HCEC 1CT (cell line): ENCODE data around the gene LUC7L.
"Not testable (repeated sequence)": the region's sequence is repeated elsewhere in the genome, so short reads cannot be mapped to it uniquely, and the experiment has no call there.

ENCODE experiments used
- DNase-seq: peaks from one replicate; pipeline ENCODE4 v3.0.0-alpha.2; 2017

Gene LUC7L, protein sequence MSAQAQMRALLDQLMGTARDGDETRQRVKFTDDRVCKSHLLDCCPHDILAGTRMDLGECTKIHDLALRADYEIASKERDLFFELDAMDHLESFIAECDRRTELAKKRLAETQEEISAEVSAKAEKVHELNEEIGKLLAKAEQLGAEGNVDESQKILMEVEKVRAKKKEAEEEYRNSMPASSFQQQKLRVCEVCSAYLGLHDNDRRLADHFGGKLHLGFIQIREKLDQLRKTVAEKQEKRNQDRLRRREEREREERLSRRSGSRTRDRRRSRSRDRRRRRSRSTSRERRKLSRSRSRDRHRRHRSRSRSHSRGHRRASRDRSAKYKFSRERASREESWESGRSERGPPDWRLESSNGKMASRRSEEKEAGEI

DNA sequence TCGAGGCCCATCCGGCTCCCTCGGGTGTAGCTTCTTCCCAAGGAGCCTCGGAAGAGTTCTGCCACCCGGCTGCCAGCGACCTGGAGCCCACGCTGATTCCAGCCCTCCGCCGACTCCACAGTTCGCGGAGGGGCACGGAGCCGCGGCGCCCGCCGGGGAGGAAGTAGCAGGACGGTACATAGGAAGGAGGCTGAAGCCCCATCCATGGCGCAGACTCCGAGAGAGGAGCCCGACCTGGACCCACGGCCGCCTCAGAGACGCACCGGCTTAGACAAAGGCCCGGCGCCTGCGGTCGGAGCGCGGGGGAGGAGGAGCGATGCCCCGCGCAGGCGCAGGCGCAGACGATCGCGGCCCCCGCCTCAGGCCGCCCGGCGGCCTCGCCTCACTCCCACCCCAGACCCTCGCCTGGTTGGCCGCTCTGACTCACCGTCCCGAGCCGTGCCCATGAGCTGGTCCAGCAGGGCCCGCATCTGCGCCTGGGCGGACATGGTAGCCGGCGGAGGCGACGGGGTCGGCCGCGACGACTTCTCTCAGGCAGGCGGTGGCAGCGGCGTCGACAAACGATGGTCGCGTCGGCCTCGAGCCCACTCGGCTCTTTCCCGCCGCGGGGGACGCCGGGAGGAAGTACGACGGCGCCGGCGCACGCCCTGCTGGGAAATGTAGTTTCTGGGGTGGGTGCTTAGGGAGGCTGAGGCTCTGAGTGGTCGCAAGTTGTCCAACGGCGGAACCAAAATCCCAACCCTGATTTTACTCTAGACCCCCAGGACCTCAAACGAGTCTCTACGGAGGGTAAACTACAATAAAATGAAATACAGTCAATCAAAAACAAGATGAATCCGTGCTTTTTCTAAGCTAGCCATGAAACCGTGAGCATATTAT, at the start of gene LUC7L:
Gene LUC7L (minus strand): TSS at position 598 of the 879 bp plus-strand sequence. CDS start 110 bp downstream, at position 488.
- peak; percentile 81 for DNase-seq

DNA sequence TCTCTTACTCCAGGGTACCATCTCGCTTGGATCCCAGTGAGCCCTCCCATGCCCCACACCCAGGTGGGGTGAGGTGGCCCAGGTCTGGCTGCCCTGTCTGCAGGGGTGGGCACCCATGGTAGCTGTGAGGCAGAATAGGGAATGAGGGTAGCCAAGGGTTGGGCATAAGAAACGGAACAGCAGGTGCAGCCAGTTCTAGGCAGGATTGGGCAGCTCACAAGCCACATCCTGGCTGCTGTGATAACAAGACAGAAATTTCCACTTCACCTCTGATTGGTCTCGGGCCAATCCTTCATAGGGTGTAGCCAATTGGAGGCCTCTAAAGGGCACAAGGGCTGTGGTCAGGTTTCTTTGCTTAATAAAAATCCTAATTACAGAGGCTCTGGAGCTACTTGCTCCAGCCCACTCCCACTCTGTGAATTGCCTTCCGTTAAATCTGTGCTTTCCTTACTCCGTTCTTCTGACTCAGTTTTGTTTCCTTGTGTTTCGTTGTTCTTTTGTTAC, 49.7 kb upstream of the LUC7L start:
- DNase-seq: no peak

DNA sequence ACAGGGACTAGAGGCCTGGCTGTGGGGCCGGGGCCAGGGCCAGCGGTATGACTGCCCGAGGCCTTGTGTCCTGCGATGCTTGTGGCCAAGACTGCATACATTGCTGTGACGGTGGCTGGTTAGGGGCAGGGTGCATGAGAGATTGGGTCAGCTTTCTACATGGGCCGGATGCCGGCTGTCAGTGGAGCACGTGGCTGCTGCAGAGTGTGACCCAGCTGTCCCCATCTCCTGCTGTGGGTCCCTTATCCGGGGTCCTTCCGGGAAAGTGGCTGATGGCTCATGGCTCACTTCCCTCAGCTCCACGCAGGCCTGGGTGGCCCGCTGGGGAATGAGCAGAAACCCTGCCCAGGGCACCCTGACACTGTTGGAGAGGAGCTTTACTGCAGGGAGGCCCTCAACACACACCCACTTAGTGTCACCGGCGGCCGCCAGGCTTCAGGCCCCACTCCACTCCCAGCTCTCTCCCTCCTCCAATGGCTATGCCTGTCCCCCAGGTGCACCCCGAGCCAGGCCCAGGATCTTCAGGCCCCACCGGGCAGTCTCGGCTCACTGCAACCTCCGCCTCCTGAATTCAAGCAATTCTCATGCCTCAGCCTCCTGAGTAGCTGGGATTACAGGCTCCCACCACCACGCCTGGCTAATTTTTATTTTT, 47.3 kb upstream of the LUC7L start:
- no peak for DNase-seq

GRCh38 chr16:275786-276232, 46.6 kb upstream of the LUC7L start, which contains the start of gene RGS11:
RGS11 (minus strand) TSS chr16:275944; CDS start chr16:275911, 33 bp downstream.
- no peak for DNase-seq

DNA sequence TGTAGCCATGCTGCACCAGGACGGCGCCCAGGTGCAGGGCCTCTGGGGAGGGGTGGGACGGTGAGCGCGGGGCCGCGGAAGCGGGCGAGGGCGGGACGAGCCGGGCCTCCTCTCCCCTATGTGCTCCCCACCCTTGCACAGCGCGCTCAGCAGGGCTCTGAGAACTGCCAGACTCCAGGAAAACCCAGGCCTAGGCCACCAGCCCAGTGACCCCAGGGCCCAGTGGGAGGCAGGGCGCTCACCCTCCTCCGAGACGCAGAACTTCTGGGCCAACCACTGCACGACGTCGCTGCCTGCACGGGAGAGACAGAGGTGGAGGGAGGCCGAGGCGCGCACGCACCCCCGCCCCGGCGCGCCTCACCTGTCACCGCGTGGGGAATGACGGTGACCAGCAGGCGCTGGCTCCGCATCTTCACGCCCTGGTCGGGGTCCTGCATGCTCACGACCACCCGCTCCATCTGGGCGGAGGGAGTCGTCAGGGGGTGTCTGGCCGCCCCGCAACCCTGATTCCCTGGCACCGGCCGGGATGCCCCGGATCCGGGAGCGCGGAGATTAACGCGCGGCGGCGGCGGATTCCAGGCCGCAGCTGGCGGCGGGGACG, 45.9 kb upstream of the LUC7L start:
- DNase-seq: no peak

DNA sequence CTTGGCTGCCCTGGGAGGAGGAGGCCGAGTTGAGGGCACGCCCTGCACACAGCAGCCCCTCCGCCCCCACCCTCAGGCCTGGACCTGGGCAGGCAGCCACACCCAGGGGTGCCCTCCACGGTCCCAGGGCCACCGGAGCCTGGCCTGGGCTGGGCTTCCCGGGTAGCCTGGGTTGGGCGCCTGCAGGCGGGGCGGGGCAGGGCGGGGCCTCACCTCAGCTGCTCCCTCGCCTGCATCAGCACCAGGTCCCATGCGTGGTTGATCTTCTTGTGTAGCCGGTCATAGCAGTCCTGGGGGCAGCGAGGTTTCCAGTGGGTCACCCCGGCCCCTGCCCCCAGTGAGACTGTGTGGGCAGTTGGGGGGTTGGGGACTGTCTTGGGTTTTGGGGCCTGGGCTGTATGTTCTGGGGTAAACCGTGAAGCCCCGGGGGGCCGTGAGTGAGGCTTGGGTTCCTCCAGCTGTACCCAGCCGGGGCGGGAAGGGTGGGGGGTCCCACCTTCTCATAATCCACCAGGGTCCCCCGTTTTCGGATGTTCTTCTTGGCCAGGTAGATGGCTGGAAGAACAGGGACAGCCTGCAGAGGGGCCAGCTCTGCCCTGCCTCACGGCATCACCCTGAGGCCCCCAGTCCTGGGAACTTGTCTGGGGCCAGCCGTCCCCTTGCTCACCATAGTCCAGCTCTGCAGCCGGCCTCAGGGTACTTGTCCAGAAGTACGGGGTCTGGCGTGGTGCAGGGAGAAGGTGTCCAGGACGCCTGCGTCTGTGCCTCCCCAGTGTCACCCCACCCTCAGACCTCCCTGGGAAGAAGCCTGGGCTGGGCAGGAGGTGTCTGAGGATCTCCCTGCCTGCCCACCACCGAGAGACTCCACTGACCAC, 44.5 kb upstream of the LUC7L start:
- DNase-seq: no peak

DNA sequence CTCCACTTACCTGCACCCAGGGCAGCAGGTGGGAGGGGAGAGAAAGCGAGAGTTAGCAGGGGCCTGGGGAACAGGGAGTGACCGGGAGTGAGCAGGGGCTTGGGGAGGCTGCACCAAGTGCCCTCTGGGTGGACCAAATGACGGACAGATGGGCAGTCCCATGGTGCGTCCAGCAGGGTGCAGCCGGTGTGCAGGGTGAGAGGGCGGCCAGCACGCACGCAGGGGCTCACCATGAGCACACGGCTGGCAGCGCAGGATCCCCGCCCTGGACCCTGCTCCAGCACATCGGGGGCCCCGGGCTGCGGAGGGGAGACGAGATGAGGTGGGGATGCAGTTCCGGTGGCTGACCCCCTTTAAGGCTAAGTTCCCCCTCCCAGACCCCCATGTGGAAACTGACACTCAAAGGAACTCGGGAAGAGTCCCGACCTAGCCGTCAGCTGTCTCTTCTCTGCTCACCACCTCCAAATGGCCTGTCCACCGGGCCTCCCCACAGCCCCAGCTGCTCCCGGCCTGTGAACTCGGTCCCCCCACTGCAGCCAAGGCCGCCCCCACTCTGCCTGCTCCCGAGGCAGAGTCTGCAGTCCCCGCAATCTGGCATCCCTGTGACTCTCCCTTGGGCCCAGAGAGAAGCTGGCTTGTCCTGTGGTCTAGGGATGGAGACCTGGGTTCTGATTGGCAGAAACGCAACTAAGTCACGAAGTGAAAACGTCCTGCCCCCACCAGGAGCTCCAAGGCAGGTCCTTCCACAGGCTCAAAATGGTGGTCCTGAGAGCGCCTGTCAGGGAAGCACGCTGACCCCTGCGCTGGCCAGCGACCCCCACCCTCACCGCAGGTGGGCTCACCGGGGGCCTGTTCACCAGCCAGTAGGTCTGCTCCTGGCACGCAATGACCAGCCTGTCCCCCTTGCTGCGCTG, 43.6 kb upstream of the LUC7L start:
- no peak for DNase-seq

DNA sequence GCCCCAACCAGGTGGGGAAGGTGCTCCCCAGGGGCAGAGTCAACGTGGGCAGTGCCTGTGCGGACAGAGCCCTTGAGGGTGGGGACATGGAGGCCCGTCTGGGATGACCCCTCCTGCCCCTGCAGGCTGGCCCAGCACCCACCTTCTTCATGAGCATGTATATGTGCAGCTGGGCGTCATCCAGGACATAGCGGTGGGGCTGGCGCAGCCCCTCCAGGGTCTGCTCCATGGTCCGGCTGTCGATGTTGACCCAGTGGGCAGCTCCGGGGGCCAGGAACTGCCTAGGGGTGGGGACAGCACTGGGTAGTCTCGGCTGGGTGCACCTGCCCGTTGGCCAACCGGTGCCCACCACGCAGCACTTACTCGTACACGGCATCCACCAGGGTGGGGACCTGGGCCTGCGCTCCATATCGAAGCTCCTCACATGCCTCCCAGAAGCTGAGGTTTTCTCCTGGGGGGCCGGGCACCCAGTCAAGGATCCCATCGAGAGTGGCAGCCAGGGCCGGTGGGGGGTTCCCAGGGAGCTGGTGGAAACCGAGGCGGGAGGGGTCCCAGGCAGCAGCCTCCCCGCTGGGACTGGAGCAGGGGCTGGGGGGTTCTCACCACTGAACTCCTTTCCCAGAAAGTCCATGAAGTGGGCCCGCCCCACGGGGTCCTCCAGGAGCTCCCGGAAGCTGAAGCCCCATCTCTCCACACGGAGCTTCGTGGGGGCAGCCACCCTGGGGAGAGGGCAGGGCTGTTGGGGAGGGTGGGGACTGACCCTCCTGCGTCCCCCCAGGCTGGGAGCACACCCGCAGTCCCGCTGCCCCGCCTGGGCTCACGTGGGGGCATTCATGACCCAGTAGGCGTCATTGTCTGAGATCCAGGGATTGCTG, 41.4 kb upstream of the LUC7L start:
- DNase-seq: no peak

GRCh38 chr16:269061-269796, 40.0 kb upstream of the LUC7L start:
- no peak for DNase-seq

GRCh38 chr16:268141-269053, 39.1 kb upstream of the LUC7L start:
- no peak for DNase-seq

DNA sequence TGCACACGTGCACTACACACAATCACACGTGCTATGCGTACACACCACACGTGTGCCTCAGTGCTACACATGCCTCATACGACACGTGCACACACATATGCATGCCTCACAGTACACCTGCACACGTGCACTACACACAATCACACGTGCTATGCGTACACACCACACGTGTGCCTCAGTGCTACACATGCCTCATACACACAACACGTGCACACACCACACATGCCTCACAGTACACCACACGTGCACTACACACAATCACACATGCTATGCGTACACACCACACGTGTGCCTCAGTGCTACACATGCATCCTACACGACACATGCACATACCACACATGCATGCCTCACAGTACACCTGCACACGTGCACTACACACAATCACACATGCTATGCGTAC, 38.3 kb upstream of the LUC7L start:
- DNase-seq: not testable (repeated sequence)

DNA sequence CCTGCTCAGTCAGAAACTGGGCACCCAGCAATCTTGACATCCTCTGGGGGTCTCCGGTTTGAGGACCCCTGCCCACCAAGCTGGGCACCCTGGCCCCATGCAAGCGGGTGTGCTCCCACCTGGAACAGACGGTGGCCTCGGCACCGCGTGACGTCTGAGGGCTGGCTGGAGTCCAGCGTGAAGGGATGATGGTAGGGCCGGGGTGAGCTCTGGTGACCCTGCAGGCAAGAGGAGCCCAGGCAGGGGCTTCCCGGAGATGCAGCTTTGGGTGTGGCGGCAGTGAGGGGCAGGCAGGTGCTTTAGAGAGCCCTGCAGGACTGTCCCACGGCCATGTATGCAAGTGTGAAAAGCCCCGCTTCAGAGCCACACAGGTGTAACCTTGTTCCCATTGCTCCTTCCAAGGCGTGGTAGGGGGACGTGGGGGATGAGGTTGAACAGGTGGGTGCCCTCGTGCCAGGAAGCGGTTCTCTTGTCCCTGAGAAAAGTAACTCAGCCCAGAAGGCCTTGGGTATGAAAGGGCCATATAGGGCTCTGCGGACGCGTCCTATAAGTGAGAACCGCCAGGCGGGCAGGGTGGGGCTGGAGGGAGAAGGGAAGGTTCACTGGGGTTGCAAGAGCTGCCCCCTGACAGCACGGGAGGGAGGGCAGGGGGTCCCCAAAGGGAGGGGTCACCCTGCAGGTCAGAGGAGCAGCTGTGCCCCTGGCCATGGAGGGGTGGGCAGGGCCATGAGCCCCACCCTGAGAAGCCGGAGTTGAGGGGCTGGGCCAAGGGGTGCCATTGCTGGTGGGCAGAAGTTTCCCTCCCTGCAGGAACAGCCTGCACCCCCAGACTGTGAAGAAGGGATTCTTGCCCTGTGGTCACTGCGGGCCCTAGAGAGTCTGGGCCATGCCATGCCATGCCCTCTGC, 37.3 kb upstream of the LUC7L start:
- DNase-seq: no peak

- no peak for DNase-seq
Observed at GRCh38 chr16:265711-266110, 36.5 kb upstream of the LUC7L start.

DNA sequence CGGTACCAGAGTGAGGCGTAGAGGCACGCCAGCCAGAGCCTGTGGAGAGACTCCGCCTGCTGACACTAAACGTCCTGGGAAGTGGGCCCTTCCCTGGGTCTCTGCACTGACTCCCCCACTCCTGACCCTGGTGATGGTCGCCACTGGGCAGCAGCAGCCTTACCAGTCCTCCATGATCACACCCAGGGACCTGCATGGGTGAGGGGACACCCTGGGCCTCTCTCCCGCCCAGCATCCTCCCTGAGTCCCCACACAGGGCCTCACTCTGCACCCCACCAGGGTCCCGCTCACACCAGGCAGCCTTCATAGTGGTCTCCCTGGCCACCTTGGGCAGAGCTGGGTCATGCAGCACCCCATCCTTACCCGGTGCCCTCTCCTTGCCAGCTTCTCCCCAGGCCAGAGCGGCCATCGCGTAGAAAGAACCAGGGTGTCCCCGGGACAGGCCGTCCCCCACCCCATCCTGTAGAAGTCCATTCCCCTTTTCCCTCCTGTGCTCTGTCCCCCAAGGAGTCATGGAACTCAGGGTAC, 35.8 kb upstream of the LUC7L start:
- no peak for DNase-seq

GRCh38 chr16:264440-264951, 35.2 kb upstream of the LUC7L start:
- DNase-seq: no peak

DNA sequence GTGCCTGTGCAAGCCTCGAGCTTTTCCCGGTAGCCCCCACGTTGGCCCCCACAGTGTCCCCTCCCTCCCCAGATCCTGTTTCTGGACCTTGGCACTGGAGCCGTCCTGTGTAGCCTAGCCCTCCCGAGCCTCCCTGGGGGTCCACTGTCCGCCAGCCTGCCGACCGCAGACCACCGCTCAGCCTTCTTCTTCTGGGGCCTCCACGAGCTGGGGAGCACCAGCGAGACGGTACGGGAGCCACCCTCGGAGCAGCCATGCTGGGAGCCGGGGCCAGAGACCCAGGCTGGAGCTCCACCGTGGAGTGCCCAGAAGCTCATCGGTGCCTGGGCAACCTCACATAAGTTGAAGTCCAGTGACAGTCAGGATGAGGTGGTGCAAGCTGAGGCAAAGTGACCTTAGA, 34.7 kb upstream of the LUC7L start:
- no peak for DNase-seq
